ENCODE measurements around the gene LKAAEAR1.
A peak's percentile ranks its signal among the peaks of the same experiment; 100 is the strongest.

Gene LKAAEAR1

DNA sequence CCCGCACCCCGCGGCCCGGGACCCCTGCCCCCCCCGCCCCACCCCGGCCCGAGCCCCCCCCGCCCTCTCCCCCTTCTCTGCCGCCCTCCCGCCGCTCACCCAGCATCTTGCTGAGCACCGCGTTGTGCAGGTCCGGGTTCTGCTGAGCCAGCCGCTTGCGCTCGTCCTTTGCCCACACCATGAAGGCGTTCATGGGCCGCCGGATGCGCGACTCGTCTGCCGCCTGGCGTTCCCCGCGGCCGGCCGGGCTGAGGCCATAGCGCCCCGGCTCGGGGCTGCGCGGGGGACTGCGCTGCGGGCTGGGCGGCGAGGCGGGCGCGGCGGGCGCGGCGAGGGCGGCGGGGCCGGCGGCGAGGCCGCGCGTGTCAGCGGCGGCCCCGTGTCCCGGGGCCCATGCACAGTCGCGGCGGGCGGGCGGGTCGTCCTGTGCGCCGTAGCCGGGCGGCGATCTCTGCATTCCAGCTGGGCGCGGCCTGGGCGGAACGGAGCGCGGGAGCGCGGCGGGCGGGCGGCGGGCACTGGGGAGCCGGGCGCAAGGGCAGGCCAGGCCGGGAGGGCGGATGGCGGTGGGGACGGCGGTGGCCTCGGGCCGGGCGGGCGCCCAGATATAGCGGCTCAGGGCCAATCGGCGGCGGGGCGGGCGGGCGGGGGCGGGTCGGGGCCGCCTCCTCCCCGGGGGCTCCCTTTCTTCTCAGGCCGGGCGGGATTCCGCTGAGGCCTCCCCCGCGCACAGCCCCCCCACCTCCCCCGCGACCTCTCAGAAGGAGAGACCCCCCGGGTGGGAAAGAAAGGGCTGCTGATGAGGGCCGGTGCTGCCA lies 34.9 kb downstream of the LKAAEAR1 start, which contains the start of gene SOX18:
Gene SOX18, minus strand, starts transcription at position 580 of the 818 bp plus-strand sequence. Its CDS starts 123 bp downstream, at position 457.
- DNase-seq: no peak

- no peak for DNase-seq
Observed at GRCh38 chr20:64048402-64049044, 35.7 kb downstream of the LKAAEAR1 start.

DNA sequence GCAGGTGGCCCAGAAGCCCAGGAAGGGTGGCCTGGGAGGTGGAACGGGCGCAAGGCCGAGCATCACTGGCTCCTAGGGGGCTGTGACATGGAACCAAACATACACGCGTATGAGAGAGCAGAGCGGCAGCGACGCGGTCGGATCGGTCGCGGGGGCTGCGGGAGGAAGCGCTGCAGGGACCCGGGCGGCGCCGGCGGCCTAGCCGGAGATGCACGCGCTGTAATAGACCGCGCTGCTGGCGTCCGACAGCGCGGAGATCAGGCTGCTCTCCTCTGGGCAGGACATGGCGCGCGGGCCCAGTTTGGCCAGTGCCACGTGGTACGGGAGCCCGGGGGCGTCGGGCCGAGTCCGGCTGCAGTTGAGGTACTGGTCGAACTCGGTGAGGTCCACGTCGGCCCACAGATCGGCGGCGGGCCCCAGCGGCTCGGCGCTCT lies 36.2 kb downstream of the LKAAEAR1 start:
- DNase-seq: no peak

DNA sequence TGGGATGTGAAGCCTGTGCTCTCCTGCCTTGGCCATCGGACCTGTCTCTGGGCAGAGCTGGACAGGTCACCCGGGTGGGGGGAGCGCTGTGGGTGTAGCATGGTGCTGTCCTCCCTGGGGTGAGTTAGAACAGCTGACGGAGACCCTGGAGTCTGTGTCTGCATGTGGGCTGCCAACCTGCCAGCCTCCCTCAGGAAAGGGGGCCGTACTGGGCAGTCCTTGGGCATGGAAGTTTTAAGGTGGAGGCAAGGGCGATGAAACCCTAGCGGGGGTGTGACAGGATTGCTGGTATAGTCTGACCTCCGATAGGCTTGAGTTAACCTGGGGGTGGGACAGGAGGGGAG lies 37.2 kb downstream of the LKAAEAR1 start:
- DNase-seq: no peak

GRCh38 chr20:64045346-64046011 lies 38.7 kb downstream of the LKAAEAR1 start:
- DNase-seq: no peak

- peak; percentile 24 for DNase-seq
Observed at GRCh38 chr20:64044484-64045247, 39.5 kb downstream of the LKAAEAR1 start.

DNA sequence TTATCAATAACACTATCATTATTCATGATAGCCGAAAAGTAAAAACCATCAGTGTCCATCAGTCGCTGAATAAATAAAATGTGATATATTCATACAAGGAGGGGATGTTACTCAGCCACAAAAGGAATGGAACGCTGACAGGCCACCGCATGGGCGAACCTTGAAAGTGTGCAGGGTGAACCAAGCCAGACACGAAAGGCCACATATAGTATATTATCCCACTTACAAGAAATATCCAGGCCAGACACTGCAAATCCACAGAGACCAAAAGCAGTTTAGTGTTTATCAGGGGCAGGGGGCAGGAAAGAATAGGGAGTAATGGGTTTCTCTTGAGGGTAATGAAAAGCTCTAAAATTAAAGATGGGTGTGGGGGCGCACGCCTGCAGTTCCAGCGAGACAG lies 40.4 kb downstream of the LKAAEAR1 start:
- DNase-seq: no peak

DNA sequence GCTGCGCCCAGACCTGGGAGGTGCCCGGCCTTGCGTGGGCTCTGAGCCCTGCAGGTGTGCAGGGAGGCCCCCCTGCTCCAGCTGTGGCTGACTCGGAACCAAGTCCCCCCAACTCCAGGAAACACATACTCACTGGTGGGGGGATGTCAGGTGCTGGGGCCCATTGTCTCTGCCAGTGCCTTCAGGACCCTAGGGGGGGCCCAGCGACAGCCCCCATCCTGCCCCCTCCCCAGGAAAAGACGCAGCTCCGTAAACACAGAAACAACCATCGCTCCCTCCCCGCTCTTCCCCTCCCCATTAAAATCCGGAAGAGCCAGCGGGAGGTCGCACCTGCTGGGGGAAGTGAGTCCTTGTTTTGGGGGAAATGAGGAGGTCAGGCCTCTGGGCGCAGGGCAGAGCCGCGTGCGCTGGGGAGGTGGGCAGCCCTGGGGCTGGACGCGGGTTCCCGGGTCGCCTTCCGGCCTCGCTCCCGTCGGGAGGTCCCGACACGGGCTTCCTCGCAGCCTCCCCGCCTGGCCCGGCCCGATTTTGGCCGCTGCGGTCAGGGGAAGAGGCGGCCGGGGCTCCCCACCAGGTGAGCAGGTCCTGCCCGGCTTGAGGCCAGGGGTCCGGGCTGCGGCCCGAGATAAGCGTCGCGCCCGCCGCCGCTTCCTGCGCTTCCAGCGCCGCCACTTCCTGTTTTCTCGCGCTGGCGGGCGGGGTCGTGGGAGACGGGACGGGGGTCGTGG lies 42.0 kb downstream of the LKAAEAR1 start:
- DNase-seq: no peak

DNA sequence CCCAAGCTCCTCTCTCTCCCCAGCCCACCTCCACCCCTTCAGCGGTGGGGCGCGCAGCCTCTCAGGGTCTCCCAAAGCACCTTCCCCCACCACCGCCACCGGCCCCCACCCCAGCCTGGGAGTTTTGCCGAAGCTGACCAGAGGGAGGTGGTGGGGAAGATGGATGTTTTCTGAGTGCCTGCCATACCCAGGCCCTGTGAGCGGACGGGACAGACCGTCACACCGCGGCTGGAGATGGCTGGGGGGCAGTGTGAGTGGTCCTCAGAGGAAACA lies 42.5 kb downstream of the LKAAEAR1 start:
- no peak for DNase-seq

DNA sequence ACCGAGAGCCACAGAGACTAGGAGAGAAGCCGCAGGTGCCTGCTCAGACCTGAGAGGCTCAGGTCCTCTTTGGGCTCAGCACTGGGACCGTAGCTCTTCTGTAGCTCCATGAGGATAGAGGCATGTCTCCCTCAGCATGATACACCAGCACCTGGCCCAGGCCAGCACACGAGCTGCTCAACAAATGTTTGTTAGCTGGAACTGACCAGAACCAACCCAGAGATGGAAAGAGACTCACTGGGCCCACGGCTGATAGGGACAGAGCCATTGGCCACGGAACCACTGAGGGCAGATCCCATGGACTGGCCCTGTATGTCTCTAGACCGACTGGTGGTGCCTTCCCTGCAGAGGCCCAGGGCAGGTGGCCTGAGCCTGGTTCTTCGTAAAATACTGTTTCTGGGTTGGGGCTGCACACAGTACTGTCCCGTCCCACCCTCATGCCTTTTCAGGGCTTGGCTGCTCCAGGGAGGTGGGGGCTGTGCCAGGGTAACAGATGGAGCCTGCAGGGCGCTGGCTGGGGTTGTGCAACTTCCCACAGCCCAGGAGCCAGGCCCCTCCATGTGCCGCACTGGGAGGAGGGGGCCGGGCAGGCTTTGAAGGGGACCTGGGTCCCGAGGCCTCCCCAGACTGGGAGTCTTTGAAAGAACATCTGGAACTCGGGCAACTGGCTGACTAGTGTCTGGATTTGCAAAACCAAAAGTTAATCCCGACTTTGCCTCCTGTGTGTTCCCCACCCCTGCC lies 43.0 kb downstream of the LKAAEAR1 start:
- no peak for DNase-seq

GRCh38 chr20:64040231-64041039 lies 43.8 kb downstream of the LKAAEAR1 start:
- DNase-seq: no peak

DNA sequence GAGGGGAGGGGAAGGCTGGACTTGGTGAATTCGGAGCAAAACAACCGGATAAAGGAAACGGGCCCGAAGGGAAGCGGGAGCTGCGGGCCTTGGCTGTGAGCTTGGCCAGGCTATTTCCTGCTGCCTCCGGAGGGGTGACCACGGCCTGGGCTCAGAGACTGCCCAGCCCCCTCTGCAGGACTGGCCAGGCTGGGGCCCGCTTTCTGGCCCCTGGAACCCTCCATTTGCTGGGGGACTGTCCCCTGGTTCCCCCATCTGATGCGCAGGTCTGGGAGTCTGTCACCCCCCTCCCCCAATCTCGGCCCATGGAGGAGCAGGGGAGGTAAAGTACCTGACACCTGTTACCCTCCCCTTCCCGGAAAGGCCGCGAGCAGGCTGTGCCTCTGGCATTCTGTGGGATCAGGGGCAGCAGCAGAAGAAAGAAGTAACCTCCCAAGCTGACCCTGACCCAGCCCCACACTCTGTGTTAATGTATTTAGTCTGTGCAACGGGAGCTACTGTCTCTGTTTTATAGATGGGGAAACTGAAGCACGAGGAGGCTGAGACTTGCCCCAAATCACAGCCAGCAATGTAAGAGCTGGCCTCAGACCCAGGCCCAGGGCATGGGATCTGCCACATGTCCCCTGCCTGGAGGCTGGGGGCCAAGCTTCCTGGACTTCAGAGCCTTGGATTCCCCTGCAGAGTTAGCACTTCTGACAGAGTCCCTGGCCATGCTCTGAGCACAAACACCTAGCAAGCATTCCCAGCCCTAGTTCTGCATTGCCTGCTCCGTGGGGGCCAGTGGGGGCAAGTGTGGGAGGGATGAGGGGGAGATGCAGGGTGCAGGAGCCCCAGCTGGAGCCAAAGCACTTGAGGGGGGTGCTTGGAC lies 44.7 kb downstream of the LKAAEAR1 start:
- no peak for DNase-seq

DNA sequence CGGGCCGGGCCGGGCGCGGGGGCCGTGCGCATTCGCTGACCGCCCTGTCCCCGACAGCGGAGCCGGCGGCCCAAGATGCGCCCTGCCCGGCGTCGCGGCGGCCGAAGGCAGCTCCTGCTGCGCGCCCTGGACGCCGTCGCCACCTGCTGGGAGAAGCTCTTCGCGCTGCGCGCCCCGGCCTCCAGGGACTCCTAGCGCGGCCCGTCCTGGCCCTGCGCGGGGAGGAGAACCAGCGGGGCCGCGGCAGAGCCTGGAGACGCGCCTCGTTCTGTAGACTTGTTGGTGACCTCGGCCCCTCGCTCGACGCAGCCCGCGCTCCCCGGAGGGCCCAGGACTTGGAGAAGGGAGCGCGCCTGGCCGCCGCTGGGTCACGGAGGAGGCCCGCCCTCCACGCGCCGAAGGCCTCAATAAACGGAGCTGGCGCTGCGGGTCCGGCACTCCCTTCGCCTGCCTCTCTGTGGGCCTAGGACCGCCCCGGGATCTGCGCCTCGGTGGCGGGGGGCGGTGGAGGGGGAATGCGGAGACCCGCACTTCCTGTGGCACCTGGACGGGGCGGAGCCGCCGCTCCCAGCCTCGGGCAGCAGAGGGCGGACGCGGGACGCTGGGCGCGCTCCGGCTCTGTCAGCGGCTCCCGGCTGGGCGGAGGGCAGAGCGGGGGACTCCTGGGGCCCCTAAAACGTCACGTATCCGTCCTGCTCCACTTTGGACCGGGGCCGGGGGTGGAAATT lies 45.5 kb downstream of the LKAAEAR1 start:
- DNase-seq: peak; percentile 36

- no peak for DNase-seq
Observed at GRCh38 chr20:64038224-64038564, 46.0 kb downstream of the LKAAEAR1 start.

- no peak for DNase-seq
Observed at GRCh38 chr20:64037498-64038213, 46.5 kb downstream of the LKAAEAR1 start.

- no peak for DNase-seq
Observed at GRCh38 chr20:64037199-64037497, 47.0 kb downstream of the LKAAEAR1 start.

- no peak for DNase-seq
Observed at GRCh38 chr20:64036346-64037198, 47.6 kb downstream of the LKAAEAR1 start.

DNA sequence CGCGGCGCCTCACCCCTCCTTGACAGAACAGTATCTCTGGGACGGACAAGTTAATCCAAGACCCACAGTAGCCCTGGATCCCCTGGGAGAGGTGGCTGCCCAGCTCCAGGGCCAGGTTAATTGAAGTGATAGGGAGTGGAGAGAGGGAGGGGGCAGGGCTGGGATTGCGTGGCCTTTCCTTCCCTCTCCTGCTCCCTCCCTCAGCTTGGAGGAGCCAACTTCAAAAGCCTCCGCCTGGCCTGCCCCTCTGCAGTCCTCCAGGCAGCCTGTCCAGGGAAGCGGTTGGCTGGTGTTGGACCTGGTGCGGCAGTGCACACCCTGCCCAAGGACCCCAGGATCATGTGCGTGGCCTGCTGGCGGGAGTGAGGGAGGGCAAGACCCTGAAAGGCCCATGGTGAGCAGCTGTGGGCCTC lies 48.3 kb downstream of the LKAAEAR1 start, which contains the start of gene C20orf204:
Gene C20orf204, plus strand, starts transcription at position 250 of the 413 bp plus-strand sequence. Its CDS starts 142 bp downstream, at position 392.
- no peak for DNase-seq
